Retina (tissue), 1 donor: ENCODE results near the gene NPTN.

Source experiments
- DNase-seq: peaks from one replicate; pipeline ENCODE4 v3.0.0-alpha.2; 2016

Gene NPTN

DNA sequence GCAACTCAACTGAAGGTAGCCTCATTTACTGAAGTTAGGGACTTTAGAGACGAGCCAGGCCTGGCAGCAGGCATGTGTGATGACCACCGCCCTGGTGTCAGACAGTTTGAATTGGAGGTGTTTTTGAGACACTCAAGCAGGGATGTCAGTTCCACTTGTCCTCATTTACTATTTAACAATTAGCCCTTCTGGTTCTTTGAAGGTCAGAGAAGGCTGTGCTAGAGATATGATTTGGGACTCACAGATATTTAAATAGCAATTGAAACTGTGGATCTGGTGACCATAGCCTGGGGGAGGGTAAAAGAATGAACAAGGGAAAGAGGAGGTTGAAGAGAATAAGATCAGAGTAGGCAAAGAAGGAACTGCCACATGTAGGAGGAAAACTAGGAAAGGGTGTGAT lies 115.6 kb downstream of the NPTN start:
- DNase-seq: no peak

DNA sequence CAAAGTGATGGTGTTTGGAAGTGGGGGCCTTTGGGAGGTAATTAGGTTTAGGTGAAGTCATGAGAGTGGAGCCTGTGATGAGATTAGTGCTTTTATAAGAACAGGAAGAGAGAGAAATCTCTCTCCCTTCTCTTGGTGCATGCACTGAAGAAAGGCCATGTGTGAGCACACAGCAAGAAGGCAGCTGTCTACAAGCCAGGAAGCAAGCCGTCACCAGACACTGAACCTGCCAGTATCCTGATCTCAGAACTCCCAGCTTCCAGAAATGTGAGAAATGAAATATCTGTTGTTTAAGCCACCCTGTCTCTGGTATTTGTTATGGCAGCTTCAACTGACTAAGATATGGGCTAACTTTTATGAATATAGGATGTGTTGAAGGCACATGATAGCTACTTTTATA lies 117.7 kb downstream of the NPTN start:
- no peak for DNase-seq
